GM21367 (cell line): ENCODE measurements around the gene NAPSA.

ENCODE experiments used
- ATAC-seq: cut with Tn5 transposase; IDR thresholded peaks from one replicate; pipeline ENCODE4 v1.9.1; 2021; ENCODE audit not compliant: unreplicated experiment

NAPSA gene

DNA sequence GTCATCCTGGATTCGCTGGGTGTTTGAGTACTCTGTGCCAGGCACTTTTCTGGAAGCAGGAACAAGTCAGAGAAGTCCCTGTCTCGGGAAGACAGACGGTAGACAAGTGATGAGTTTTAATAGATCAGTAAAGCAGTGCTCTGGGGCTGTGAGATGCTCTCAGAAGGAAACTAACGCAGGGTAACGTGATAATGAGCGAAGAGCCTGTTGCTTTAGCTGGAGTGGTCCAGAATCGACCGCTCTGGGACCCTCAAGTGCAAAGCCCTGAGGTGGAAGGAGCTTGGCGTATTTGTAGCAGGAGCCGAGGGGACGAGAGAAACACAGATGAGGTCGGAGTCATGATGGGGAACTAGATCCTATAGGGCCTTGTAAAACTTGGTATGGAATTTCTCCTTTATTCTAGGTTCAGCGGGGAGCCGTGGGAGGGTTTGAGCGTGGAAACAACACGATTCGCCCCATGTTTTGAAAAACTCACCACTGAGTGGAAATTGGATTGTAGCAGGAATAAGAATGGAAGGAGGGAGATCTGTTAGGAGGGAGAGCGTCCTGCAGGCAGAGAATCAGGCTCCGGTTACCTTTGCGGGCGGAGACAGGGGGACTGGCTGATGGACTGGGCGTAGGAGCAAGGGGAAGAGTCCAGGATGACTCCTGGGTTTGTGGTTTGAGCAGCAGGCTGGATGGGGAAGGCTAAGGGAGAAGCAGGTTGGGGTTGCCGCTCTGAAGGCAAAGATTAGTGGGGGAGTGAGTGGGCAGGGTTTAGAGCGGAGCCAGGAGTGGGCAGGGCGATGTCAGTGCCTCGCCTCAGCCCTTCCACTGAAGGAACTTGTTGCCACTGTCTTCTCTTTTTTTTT lies 19.5 kb upstream of the NAPSA start:
- no peak for ATAC-seq

DNA sequence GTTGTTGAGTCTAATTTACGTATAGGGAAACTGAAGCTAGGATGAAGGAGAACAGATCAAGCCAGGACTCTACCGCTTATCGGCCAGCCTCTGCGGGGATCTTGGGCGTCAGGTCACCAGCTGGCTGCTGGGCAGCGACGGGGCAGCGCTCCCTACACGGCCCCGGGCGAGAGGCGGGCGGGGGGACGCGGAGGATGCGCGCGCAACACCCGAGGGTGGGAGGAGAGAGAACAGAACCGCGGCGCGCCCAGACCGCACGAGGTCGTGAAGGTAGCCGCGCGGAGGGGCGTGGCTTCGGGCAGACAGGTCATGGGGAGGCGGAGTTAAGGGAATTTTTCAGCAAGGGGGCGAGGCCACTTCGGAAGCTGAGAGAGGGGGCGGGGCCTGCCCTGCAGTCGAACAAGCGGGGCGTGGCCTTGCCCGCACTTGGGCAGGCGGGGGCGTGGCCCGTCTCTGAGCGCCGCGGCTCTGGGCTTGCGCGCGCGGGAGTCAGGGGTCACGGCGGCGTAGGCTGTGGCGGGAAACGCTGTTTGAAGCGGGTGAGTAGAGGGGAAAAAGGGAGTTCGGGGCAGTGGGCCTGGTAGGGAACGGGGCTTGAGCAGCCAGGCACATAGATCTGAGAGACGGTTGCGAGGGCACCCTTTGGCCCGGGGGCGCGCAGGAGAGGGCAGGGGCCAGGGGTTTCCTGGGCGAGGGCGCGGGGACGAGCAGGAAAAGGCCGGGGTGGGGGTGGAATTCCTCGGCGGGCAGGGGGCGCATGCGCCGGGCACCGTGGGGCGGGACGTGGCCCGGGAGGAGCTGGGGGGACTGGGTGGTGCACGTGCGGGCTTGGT lies 18.6 kb upstream of the NAPSA start, which contains the start of gene POLD1:
TSS of gene POLD1 (plus strand) at position 496 of the 833 bp plus-strand sequence. CDS start 14,505 bp downstream, outside the sequence.
- peak; percentile 70 for ATAC-seq

DNA sequence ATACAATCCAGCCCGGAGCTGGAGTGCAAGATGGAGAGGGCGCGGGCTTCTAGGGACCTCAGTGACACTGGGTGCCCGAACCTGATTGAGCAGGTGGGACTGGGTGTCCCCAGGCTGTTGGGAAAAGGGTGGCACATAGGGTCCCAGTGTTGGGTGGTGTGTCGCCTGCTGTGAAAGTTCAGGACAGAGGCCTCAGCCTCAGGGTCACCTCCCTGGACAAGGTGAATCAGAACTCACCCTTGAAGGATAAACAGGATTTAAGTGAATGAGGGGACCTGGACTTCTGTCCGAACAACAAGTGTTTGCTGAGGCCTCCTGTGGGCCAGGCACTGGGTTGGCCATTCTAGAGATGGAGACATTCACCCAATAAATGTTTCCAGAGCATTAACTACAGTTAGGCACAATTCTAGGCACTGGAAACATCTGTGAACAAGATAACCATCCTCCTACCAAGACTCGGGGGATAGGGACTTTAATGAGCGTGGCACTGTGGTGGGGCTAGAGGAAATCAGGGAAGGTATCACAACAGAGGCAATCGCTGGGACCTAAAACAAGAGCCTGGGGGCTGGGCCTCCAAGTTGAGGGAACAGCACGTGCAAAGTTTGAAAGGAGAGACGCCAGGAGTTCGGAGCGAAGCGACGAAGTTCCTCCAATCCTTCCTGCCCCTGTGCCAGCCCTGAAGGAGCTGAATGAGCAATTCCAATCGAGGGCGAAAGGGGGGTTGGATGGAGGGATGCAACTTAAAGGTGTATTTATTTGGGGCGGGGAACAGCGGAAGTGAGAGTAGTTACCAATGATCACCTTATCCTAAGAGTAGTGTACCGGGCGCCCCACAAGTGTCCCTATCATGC lies 17.8 kb upstream of the NAPSA start:
- ATAC-seq = no peak

DNA sequence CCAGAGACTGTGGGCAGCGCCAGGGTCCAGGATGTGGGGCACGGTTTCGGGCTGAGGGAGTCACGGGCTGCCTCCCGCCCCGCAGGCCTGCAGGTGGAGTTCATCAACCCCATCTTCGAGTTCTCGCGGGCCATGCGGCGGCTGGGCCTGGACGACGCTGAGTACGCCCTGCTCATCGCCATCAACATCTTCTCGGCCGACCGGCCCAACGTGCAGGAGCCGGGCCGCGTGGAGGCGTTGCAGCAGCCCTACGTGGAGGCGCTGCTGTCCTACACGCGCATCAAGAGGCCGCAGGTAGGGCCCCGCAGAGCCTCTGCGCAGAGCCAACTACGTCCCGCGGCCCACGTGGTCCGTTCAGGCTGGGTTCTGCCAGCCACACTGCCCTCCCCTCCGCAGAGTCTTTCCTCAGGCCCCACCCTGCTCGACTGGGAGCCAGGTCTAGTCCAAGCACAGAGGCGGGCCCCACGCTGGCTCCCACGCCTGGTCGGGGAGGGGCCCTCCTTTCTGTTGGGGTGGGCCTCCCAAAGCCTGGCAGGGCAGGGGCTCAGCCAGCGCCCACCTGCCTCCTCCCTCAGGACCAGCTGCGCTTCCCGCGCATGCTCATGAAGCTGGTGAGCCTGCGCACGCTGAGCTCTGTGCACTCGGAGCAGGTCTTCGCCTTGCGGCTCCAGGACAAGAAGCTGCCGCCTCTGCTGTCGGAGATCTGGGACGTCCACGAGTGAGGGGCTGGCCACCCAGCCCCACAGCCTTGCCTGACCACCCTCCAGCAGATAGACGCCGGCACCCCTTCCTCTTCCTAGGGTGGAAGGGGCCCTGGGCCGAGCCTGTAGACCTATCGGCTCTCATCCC lies 16.7 kb upstream of the NAPSA start:
- no peak for ATAC-seq

DNA sequence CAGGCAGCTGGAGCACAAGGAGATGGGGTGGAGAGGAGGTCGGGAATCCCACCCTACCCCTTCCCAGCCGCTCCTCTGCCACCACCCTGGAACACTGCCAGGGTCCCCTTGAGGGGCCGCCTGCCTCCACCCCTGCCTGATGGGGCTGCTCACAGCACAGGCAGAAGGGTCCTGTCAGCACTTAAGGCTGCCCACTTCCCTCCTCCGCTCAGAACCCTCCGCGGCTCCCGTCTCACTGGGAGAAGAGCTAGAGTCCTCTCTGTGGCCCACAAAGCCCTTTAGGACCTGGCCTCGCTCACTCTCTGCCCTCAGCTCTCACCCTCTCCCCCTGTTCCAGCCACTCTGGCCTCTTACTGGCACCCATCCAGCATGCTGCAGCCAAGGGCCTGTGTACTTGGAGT lies 15.3 kb upstream of the NAPSA start:
- ATAC-seq = no peak

DNA sequence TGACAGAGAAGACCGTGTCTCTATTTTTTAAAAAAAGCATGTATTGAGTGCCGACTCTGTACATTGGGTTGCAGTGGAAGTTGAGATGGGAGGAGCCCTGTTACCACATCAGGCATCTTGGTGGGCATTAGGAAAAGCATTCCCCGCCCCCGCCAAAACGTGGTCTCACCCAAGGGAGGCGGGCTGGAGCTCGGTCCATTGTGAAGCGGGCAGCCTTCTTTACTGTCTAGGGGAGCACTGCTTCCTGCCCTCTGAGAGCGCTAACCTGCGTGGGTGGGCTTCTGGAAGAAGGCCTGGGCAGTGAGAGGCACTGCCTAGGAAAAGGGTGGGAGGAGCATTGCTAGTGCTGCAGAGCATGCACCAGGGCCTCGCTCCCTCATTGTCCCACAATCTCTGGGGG lies 14.7 kb upstream of the NAPSA start:
- ATAC-seq = no peak

DNA sequence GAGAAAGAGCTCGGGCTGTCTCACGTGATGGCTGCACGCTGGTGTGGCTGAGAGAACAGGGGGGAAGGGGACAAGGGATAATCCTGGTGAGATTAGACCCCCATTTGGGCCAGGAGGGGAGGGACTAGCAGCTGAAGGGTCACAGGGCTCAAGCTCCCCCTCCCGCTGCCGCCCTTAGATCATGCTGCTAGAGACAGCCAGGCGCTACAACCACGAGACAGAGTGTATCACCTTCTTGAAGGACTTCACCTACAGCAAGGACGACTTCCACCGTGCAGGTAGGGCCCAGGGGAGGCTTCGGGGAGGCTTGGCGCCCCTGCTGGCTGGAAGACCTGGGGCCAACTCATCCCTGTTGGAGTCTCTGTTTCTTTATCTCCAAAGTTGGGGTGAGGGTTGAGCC lies 14.2 kb upstream of the NAPSA start:
- no peak for ATAC-seq

DNA sequence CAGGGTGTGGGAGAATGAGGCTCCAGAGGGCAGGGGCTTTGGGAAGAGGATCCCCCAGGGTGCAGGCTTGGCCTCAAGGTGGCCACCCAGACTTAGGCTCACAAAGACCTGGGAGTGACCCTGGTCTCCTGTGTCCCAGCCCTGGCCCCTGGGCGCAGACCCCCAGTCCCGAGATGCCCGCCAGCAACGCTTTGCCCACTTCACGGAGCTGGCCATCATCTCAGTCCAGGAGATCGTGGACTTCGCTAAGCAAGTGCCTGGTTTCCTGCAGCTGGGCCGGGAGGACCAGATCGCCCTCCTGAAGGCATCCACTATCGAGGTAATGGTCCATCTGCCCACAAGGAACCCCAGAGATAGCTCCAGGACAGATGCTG lies 13.4 kb upstream of the NAPSA start:
- no peak for ATAC-seq

DNA sequence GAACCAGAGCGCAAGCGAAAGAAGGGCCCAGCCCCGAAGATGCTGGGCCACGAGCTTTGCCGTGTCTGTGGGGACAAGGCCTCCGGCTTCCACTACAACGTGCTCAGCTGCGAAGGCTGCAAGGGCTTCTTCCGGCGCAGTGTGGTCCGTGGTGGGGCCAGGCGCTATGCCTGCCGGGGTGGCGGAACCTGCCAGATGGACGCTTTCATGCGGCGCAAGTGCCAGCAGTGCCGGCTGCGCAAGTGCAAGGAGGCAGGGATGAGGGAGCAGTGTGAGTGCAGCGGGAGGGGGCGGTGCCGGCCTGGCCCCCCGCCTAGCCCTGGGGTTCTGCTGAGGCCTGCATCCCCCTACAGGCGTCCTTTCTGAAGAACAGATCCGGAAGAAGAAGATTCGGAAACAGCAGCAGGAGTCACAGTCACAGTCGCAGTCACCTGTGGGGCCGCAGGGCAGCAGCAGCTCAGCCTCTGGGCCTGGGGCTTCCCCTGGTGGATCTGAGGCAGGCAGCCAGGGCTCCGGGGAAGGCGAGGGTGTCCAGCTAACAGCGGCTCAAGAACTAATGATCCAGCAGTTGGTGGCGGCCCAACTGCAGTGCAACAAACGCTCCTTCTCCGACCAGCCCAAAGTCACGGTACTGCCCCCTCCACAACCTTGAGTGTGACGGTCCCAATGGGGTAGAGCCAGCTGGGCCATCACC lies 12.9 kb upstream of the NAPSA start:
- ATAC-seq = no peak

DNA sequence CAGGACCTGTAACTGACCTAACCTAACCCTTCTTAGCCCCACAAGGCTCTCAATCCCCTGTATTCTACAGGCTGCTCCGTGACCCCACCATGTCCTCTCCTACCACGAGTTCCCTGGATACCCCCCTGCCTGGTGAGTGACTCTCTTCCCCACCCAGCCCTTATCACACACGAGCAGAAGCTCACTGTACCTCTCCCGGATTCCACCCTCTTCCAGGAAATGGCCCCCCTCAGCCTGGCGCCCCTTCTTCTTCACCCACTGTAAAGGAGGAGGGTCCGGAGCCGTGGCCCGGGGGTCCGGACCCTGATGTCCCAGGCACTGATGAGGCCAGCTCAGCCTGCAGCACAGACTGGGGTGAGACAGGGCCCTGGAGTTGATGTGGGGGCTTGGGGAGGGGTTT lies 12.1 kb upstream of the NAPSA start:
- no peak for ATAC-seq

DNA sequence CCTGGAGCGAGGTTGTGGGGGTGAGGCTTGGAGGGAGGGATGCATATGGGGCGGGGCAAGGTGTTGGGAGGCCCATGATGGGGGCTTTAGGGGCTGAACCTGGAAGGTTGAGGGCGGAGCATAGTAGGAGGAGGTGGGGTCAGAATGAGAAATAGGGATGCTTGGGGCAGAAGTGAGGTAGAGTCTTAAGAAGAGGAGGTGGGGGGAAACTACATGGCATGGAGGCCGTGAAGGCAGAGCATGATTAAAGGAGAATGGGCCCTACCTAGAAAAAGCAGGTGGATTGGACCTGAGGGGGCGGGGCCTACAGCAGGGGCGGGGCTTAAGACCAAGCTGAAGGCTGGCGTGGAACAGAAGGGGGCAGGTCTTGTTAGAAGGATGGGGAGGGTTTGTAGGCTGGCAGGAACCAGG lies 11.6 kb upstream of the NAPSA start:
- ATAC-seq = peak; percentile 2

DNA sequence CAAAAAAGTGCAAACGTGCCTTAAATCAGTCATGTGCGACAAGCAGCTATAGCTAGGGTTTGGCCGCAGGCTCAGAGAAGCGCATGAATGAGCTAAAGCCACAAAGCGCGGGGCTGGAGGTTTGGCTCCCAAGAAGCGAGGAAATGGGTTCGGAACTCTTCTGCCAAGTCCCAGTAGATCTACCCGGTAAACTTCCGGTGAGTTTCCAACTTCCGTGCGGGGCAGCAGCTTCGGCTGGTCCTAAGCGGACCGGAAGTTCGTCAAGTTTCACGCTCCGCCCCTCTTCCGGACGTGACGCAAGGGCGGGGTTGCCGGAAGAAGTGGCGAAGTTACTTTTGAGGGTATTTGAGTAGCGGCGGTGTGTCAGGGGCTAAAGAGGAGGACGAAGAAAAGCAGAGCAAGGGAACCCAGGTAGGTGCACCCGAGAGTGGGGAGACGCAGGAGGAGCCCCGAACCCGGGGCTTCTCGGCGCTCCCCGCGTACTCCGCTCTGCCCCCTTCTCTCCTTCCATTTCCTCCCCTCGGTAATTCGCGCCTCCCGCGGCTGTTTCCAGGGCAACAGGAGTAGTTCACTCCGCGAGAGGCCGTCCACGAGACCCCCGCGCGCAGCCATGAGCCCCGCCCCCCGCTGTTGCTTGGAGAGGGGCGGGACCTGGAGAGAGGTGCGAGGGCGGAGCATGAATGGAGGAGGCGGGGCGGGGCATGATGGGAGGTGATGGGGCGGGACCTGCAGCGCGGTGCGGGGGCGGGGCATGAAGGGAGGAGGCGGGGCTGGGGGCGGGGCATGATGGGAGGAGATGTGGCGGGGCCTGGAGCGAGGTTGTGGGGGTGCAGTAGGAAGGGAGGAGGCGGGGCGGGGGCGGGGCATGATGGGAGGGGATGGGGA lies 11.0 kb upstream of the NAPSA start, which contains the start of gene NR1H2:
TSS of gene NR1H2 (plus strand) at position 292 of the 885 bp plus-strand sequence. CDS start 1,149 bp downstream, outside the sequence.
- peak; percentile 64 for ATAC-seq

DNA sequence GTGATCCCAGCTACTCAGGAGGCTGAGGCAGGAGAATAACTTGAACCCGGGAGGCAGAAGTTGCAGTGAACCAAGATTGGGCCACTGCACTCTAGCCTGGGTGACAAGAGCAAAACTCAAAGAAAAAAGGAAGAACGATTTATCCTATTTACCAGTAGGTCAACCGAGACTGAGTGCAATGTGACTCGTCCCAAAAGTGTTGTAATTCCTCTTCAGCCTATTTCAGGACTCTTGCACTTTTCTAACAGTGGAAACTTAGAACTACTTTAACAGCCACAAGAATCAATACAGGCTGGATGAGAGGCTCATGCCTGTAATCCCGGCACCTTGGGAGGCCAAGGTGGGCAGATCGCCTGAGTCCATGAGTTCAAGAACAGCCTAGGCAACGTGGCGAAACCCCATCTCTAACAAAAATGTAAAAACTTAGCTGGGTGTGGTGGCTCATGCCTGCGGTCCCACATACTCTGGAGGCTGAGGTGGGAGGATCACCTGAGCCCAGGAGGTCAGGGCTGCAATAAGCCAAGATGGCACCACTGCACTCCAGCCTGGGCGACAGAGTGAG lies 6.6 kb upstream of the NAPSA start:
- ATAC-seq = no peak

DNA sequence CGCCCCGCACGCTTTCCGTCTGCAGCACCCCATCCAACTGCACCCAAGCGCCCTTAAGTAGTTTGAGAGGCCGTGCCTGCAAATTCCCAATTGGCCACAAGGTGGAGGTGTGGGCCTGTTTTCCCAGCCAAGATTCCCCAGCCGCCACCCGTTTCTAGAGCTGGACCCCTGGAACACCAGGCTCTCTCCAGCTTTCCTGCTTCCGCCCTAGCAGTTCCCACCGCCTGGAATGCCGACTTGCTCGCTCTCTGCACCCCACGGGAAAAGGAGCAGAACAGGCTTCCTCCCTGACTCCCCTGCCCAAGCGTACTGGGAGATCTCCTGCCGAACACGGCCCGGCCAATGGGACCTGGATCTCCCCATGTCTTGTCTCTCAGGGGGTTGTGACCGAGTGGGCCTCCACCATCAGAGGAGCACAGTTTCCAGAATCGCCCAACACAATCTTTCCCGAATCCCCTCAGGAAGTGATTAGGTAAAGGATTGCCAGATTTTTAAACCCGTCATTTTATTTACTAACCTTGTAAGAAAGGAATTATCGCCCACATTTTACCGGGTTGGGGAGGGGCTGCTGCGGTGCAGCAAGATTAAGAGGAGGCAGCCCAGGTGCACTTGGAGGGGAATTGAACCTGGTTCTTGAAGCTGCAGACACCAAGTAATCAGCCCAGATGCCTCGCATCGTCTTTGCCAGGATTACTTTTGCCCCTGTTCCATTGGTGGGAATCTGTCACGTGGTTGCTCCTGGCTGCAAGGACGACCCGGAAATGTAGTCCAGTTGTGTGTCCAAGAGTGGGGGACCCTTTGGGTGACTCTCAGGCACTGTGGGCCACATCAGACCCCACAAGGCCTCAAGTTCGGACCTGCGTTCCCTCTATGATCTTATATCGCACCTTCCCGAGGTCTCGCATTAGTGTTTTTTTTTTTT lies 3.5 kb upstream of the NAPSA start:
- ATAC-seq = no peak

DNA sequence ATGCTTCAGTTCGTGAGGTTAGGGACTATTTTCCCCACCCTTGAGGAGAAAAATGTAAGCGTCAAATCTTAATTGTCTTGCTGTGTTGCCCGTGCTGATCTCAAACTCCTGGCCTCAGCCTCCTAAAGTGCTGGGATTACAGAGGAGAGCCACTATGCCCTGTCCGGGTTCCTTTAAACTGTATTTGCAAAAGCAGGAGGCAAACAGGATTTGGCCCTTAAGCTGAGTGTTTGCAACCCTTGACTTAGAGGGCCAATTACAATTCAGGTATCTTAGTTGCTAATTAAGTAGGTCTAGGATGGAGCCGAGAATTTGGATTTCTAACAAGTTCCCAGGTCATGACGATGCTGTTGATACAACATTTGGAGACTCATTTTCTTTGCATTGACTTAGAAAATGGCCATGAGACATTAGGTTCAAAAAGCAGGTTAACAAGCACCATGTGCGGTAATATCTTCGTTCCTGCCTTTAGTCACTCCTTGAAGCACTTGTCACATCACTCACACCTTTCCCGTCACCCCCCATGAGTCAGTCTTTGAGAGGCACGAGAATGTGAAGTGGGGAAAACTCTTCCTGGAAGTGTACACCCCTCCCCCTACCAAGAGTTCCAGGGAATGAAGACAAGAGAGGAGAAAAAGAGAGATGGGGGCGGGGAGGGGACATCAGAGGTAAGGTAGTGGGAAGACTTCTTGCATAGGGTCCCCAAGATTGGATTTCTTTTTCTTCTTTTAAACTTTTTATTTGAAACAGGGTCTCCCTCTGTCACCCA lies 2.6 kb downstream of the NAPSA start:
- ATAC-seq = no peak

DNA sequence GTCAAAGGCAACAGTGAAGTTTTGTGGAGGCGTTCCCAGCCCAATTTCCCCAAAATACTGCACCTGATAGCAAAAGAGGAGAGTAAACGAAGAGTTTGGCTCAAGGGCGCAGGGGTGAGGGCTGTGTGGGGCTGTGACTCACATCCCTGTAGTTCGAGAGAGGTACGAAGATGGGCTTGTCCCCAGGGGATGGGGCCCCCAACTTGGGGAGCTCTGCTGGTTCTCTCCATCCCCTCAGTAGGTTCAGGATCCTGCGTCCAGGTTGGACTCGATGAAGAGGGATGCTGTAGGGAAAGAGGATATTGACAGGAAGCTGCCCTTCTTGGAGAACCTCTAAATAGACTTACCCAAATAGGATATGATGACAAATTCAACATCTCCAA lies 3.4 kb downstream of the NAPSA start:
- ATAC-seq = no peak
